ENCODE results near the gene CCL20. TPM values are rescaled to one million over a fixed set of nuclear protein-coding genes. Genes with fewer than 3 reads are reported as not detected.

Gene CCL20
- polyA plus RNA-seq, 4 donors: 0.36 to 0.94 (median 0.75) TPM

Other genes with a start within 250 kb of the CCL20 start
- gene SCYGR2, start 214.9 kb upstream of the CCL20 start, polyA plus RNA-seq (ENCODE audit: insufficient read length in 4 of 4): not detected
- gene SCYGR3, start 199.0 kb upstream of the CCL20 start, polyA plus RNA-seq (ENCODE audit: insufficient read length in 4 of 4): not detected
- under 1 TPM in 2 of 4 donors, not detected in 2; 0.10 to 0.12 TPM for gene SCYGR4, start 196.3 kb upstream of the CCL20 start, polyA plus RNA-seq (ENCODE audit: insufficient read length in 4 of 4)
- not detected for gene SCYGR5, start 147.0 kb upstream of the CCL20 start, polyA plus RNA-seq (ENCODE audit: insufficient read length in 4 of 4)
- 10 to 100 TPM in 1 of 4 donors, 1 to 10 TPM in 3; 1.3 to 11.0 (median 6.9) TPM for gene SLC19A3, start 95.8 kb upstream of the CCL20 start, polyA plus RNA-seq (ENCODE audit: insufficient read length in 4 of 4)
- gene SCYGR6, start 89.1 kb upstream of the CCL20 start, polyA plus RNA-seq (ENCODE audit: insufficient read length in 4 of 4): not detected
- not detected for gene SCYGR7, start 85.5 kb upstream of the CCL20 start, polyA plus RNA-seq (ENCODE audit: insufficient read length in 4 of 4)
- not detected for gene SCYGR8, start 67.9 kb upstream of the CCL20 start, polyA plus RNA-seq (ENCODE audit: insufficient read length in 4 of 4)
- under 1 TPM in 3 of 4 donors, not detected in 1; 0.46 to 0.79 (median 0.54) TPM for gene DAW1, start 57.8 kb downstream of the CCL20 start, polyA plus RNA-seq (ENCODE audit: insufficient read length in 4 of 4)

Measured in left renal pelvis (tissue), 4 donors.